HG03469 (cell line): ENCODE results near the gene LEUTX.
"Not testable (repeated sequence)": the region's sequence is repeated elsewhere in the genome, so short reads cannot be mapped to it uniquely, and the experiment has no call there.

Source experiments
- ATAC-seq: cut with Tn5 transposase; IDR thresholded peaks from one replicate; pipeline ENCODE4 v1.9.1; 2021; ENCODE audit warnings: mild to moderate bottlenecking, moderate library complexity, moderate number of reproducible peaks; ENCODE audit not compliant: unreplicated experiment

The LEUTX gene

DNA sequence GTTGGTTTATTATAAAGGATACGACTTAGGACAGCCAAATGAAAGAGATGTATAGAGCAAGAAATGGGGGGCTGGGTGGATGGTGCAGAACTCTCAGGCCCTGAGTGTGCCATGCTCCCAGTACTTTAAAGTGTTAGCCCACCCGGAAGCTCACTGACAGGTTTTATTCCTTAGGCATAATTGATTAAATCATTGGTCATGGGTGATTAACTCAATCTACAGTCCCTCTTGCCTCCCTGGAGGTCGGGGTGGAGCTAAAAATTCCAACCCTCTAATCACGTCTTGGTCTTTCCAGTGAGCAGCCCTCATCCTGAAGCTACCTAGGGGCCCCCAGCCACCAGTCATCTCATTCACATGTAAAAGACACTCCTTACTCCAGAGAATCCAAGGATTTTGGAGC lies 9.9 kb upstream of the LEUTX start:
- no peak for ATAC-seq

DNA sequence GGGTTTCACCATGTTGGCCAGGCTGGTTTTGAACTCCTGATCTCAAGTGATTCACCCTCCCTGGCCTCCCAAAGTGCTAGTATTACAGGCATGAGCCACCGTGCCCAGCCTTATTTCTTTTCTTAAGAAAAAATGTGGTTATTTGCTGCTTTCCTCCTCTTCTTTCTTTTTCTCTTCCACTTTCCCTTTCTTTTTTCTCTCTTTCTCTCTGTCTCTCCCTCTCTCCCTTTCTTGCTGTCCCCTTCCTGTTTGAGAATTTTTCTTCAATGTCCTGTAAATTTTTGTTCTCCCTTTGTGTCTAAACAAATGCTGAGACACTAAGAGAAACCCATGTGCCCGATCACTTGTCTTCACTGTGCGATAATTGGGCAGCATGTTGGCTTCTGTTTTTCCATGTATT lies 2.2 kb downstream of the LEUTX start:
- no peak for ATAC-seq

DNA sequence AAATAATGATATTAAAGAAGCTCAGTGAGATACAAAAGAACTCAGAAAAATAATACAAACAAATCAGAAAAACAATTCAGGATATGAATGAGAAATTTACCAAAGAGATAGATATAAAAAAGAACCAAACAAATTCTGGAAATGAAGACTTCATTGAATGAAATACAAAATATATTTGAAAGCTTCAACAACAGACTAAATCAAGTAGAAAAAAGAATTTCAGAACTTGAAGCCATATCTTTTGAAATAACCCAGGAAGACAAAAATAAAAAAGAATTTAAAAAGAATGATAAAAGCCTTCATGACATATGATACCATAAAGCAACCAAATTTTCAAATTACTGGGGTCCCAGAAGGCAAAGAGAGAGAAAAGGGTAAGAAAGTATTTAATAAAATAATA lies 9.6 kb downstream of the LEUTX start:
- no peak for ATAC-seq

DNA sequence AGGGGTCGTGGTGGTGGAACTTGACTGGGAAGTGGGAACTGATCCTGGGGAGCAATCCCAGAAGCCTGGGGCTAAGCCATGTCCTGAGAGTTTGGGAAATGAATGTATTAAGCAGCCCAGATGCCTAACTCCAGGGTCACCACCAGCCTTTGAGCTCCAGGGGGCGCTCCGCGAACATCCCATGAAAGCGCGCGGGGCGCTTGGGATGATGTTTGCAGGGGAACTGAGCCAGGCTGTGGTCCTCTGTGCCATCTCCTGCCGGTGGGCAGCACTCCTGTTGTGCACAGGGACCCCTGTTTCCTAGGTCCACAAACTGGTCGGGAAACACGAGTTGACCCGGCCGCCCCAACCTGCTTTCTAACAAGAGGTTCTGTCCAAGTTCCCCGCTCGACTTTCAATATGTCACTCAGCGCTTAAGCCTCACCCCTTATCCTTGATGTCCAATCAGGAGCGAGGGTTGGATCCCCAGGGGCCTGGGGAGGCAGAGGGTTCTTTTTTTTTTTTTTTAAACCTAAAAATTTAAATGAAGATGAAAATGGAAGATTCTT lies 14.4 kb downstream of the LEUTX start:
- ATAC-seq: no peak

DNA sequence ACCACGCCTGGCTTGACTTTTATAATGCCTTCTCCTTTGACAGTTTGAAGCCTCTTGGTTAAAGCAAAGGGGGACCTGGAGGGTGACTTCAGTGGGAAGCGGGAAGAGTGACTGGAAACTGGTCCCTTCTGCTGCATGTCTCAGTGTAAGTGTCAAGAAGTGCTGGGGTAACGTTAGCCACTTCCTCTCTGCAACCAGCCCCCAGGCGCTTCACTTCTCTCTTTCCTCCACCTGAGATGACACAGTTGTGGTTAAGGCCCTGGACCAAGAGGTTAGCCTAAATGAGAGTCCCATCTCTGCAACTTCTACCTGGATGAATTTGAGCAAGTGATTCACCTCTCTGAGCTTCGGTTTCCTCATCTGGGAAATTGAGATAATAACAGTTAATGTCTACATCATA lies 16.3 kb downstream of the LEUTX start:
- no peak for ATAC-seq

DNA sequence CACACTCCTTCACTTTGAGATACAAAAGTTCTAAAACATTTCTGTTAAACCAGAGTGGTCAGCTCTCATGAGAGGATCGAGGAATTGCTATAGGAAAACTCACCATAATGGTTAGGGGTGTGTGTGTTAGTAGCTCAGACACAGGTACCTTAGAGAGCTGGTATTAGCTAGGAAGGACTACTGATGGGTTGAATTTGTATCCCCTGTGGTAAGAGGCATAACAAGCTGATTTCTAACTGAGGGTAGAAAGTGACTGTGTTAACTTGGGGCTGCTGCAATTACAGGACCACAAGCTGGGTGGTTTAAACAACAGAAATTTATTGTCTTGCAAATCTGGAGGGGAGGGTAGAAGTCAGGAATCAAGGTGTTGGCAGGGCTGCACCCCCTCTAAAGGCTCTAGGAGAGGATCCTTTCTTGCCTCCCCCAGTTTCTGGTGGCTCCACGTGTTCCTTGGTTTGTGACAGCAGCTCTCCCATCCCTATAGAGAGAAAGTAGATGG lies 17.4 kb downstream of the LEUTX start:
- ATAC-seq: no peak

DNA sequence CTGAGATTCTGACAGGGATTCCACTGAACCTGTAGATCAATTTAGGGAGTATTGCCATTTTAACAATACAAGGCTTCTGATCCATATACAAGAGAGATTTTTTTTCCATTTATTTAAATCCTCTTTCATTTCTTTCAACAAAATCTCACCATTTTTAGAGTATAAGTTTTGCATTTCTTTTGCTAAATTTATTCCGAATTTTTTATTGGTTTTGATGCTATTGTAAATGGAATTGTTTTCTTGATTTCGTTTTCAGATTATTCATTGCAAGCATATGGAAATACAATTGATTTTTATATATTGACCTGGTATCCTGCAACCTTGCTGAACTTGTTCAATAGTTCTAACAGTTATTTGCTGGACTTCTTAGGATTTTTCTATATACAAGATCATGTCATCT lies 18.4 kb downstream of the LEUTX start:
- no peak for ATAC-seq

DNA sequence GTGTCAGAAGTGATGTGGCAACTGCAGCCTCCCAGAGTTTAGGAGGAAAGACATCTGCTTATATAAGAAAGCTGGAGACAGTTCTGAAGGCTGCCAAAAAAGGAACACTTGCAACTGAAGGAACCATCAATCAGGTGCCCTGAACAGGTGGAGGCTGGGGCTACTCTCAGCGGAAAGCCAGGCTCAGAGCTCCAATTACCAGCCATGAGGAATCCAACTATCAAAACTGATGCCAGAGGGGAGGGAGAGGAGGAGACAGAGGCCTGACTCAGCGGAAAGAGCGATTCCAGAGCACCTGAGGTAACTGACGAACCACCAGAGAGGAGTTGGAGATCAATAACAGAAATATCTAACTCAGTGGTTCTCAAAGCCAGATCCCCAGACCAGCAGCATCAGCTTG lies 24.3 kb downstream of the LEUTX start:
- ATAC-seq: no peak

DNA sequence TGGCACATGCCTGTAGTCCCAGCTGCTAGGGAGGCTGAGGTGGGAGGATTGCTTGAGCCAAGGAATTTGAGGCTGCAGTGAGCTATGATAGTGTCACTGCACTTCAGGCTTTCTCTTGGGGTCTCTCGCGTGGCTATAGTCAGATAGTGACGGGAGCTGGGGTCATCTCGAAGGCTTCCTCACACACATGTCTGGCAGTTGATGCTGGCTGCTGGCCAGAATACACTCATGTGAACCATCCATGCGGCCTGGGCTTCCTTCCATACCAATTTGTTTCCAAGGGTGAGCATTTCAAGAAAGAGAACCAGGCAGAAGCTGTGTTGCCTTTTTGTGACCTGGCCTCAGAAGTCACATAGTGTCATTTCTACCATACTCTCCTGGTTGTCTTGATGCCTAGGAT lies 26.4 kb downstream of the LEUTX start:
- ATAC-seq: no peak

DNA sequence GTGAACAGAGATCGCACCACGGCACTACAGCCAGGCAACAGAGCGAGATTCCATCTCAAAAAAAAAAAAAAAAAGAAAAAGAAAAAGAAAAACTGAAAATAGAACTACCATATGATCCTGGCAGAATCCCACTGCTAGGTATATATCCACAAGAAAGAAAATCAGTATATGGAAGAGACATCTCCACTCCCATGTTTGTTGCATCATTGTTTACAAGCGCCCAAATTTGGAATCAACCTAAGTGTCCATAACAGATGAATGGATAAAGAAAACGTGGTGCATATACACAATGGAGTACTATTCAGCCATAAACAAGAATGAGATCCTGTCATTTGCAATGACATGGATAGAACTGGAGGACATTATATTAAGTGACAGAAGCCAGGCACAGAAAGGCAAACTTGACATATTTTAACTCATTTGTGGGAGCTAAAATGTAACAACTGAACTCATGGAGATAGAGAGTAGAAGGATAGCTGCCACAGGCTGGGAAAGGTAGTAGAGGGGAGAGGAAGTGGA lies 29.3 kb downstream of the LEUTX start:
- no peak for ATAC-seq

DNA sequence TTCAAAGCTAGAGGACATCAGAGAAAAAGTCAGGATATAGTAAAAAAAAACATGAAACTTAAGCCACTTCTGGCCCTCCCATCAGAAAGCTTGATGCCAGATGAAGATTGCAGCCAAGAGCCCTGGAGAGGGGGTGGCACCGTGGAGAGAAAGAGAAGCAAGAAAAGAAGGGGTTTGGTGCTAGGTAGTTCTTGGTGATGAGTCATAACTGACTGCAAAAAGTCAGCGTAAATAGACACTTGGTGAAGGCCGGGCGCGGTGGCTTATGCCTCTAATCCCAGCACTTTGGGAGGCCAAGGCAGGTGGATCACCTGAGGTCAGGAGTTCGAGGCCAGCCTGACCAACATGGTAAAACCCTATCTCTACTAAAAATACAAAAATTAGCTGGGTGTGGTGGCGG lies 30.0 kb downstream of the LEUTX start:
- ATAC-seq: not testable (repeated sequence)

DNA sequence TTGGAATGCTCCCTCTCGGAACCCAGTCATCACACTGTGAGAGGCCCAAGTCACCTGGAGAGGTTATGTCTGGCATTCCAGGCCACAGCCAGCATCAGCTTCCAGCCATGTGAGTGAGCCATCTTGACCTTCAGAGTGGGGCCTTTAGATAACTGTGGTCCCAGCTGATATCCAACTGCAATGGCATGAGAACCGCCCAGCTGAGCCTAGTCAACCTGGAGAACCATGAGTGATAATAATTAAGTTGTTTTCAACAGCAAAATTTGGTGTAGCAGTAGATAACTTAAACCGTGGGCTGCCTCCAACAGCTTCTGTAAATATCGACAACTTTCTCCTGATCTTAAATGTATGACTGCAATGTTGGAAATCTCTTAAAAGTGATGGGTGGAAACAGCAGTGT lies 30.7 kb downstream of the LEUTX start:
- no peak for ATAC-seq

DNA sequence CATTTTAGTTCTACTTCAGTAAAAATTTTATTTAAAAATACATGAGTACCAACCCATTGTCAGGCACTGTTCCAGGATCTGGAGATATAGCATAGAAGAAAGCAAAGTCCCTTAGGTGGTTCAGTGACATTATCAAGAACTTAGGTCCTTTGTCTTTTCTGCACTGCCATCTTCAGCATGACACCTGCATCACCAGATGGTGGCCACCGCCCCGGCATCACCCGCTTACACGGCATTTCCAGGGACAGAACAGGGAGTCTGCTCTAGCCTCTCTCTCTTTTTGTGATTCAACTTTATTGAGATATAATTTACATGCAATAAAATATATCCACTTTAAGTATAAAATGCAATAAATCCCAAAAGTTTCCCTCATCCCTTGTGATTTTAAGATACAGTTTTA lies 31.8 kb downstream of the LEUTX start:
- no peak for ATAC-seq

DNA sequence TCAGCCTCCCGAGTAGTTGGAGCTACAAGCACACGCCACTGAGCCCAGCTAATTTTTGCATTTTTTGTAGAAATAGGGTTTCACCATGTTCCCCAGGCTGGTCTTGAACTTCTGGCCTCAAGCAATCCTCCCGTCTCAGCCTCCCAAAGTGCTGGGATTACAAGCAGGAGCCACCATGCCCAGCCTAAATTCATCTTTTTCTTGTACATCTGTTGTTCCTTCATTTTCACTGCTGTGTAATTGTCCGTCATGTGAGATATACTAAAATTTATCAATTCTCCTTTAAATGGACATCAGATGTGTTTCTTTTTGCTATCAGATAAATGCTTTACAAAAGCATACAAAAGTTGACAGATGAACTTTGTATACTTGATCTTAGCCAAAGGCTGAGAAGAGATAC lies 32.4 kb downstream of the LEUTX start:
- no peak for ATAC-seq

DNA sequence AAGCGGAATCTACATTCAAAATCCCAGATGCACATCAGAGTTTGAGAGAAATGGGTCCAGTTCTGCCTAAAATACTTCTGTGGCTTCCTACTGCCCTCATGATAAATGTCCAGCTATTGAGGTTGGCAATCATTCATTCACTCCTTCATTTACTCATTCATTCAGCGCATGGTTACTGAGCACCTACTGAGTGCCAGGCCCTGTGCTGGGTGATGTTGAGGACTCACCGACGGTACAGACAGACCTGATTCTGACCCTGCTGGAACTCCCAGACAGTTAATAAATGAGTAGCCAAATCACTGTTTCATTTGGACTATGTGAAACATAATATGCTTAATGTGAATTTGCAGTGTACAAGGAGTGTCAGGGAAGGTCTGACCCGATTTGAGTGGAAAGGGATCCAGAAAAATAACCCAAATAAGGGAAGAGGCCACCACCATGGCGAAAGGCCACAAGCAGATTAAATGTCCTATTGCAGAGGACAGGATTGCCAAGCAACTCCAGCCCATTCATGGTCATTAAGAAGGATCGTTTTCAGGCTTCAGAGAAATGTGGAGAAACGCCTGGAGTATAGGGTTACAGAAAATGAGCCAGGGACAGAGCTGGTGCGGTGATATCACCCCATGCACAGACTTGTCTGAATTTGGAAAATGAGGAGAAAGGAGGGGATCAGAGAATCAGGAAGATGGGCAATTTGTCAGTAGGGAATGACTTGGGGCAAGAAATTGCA lies 34.8 kb downstream of the LEUTX start:
- no peak for ATAC-seq

DNA sequence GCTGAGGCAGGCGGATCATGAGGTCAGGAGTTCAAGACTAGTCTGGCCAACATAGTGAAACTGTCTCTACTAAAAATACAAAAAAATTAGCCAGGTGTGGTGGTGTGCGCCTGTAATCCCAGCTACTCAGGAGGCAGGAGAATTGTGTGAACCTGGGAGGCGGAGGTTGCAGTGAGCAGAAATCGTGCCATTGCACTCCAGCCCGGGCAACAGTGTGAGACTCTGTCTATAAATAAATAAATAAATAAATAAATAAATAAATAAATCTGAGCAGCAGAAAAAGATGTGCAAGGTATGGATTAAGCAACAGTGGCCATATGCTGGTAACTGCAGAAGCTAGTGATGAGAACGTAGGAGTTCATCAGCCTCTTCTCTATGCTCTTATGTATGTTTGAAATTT lies 35.5 kb downstream of the LEUTX start:
- ATAC-seq: not testable (repeated sequence)

DNA sequence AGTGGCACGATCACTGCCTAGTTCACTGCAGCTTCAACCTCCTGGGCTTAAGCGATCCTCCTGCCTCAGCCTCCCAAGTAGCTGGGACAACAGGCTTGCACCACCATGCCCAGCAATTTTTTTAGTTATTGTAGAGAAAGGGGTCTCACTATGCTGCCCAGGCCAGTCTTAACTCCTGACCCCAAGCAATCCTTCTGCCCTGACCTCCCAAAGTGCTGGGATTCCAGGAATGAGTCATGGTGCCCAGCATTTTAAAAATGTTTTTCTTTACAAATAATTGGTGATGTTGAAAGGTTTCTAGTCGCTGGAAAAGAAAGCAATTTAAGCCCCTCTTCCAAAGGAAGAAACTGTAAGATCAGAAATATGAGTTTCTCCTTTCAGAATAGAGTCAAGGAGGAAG lies 35.9 kb downstream of the LEUTX start:
- no peak for ATAC-seq

DNA sequence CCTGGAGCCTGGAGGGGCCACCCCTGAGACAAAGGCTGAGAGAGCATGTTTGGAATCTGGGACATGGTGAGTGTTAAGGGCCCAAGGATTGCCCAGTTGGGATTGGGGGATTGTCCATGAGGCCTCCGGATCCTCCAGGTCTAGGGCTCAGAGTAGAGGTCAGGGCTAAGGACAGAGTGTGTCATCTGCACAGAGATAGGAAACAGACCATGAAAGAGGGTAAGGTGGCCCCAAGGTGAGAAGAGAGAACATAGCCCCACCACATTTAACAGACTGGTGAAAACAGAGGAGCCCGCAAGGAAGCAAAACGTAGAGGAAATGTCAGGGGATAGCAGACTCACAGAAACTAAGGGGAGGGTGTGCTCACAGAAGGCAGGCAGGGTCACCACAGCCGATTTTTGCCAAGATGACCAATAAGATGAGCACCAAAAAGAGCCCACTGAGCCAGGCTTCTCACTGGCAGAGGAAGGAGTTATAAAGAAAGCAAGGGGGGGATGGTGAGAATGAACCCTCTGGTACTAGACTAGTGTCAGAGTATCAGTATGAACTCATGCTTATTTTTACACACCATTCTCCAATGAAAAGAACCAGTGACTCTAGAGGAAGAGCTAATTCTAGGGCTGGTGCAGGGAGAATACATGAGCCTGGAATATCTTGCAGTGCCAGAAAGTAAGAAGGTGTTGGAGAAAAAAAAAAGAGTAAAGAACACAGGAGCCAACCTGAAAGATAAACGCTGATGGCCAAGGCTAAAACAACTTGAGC lies 37.8 kb downstream of the LEUTX start:
- no peak for ATAC-seq

DNA sequence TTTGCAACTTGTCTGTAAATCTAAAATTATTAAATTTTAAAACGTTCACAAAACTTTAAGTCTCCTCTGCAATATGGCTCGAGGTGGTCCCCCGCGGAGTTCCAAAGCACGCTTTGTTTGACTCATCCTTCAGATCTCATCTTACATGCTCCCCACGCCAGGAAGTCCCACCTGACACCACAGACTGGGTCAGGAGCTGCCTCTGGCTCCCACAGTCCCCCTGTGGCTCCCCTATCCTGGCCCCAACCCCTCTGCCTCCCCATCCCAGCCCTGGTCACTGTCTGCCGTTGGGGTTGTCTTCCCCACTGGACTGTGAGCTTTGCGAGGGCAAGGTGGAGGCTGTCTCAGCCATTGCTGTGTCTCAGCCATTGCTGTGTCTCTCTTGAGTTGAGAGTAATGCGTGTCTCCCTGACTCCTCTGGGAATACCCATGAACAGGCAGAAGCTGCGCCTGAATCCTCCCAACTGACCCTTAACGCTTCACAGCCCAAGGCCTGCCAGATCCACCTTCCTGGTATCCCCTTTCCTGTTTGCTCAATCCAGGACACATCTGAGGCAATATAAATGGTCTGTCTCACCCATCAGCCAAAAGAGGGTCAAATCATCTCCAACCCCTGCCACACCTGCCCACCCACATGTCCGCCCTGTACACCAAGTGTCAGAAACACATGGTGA lies 39.4 kb downstream of the LEUTX start:
- ATAC-seq: no peak

DNA sequence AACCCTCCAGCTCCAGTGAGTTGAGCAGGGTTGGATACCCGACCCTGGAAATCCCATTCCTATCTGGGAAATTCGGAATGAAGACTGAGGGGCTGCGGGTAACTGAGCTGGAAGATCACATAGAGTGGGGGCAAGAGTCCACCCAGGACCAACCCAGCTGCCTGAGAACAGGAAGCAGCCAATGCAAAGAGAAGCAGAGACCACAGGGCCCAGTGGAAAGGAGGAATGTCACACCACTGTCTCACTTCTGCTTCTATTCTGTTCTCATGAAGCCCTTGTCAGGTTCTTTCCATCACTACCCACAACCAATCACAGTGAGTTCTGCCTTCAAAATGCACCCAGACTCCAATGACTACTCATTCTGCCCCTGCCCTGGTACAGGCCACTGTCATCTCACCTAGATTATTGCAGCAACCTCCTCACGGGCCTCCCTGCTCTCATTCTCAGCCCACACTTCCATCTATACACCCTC lies 40.0 kb downstream of the LEUTX start:
- ATAC-seq: no peak

DNA sequence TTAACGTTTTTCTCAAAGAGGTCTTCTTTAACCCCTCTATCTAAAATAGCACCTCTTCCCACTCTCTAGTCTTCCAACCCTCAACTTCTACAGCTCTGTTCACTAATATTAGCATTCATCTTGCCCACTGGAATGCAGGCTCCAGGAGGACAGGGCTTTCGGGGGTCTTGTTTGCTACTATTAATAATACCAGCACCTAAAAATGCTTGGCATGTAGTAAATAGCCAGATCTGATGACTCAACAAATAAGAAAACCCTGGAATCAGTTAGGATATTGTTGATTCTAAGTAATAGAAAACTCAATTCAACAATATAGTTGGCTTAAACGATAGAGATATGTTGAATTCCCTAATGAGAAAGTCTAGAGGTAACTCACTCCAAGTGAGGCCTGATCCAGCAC lies 41.1 kb downstream of the LEUTX start:
- no peak for ATAC-seq
